ENCODE data around the gene ELSPBP1. TPM values are rescaled to one million over a fixed set of nuclear protein-coding genes. Genes with fewer than 3 reads are reported as not detected.
A peak's percentile ranks its signal among the peaks of the same experiment; 100 is the strongest.

Gene ELSPBP1
- total and polyA plus RNA-seq, 4 donors: 0.29 to 0.48 (median 0.40) TPM; not detected in 1

DNA sequence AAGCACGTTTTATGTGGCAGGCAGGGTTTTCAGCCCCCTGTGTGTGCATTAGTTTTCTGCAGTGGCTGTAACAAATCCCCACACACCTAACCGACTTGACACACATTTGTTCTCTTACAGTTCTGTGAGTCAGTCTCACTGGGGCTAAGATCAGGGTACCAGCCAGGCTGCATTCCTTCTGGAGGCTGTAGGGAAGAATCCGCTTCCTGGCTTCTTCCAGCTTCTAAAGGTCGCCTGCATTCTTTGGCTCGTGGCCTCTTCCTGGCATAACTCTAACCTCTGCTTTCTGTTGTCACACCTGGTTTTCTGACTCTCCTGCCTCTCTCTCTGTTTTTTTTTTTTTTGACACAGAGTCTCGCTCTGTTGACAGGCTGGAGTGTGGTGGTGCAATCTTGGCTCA, 6.4 kb downstream of the ELSPBP1 start:
- Histone ChIP-seq H3K4me3 (ENCODE audit: low read depth, low read length) (no peak overlapping the region), H3K36me3 (ENCODE audit: control insufficient read depth, insufficient read depth, low read length) (no peaks in the 10 kb centered on the region), H3K9me3 (ENCODE audit: control insufficient read depth, insufficient read depth, low read length) (peaks cover 2% of the 10 kb centered on the region), H3K4me1 (ENCODE audit: control insufficient read depth, insufficient read depth, low read length) (no peaks in the 10 kb centered on the region), H3K27ac (ENCODE audit: low read depth, low read length) (no peak overlapping the region), H3K27me3 (ENCODE audit: control insufficient read depth, insufficient read depth, low read length) (no peaks in the 10 kb centered on the region)
- no peak for DNase-seq (ENCODE audit: low read depth in 4 of 6, low spot score in 6 of 6)
- 89% methylated on average over 1 of the region's 6 CpGs for WGBS (ENCODE audit: insufficient coverage)

DNA sequence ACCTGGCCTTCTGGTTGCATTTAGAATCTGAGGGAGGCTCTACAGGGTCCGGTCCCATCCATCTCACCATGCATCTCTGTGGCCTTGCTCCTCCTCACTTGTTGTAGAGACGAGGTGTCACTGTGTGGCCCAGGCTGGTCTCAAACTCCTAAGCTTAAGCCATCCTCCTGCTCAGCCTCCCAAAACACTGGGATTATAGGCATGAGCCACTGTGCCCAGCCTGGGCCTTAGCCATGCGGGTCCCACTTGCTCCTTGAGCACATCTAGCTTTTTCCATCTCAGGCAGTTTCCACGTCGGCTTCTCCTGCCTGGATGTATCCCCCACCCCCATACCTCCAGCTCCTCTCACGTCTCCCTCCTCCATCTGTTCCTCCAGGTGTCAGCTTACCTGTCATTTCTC, 9.8 kb downstream of the ELSPBP1 start:
- no peak overlapping the region for H3K27ac ChIP-seq (ENCODE audit: low read depth, low read length)
- H3K27me3 ChIP-seq (ENCODE audit: control insufficient read depth, insufficient read depth, low read length): no peaks in the 10 kb centered on the region
- no peaks in the 10 kb centered on the region for H3K4me1 ChIP-seq (ENCODE audit: control insufficient read depth, insufficient read depth, low read length)
- H3K4me3 ChIP-seq (ENCODE audit: low read depth, low read length): no peak overlapping the region
- no peaks in the 10 kb centered on the region for H3K36me3 ChIP-seq (ENCODE audit: control insufficient read depth, insufficient read depth, low read length)
- peaks cover 2% of the 10 kb centered on the region for H3K9me3 ChIP-seq (ENCODE audit: control insufficient read depth, insufficient read depth, low read length)
- 77% methylated on average over 6 of the region's 6 CpGs for WGBS (ENCODE audit: insufficient coverage)
- no peak for DNase-seq (ENCODE audit: low read depth in 4 of 6, low spot score in 6 of 6)

DNA sequence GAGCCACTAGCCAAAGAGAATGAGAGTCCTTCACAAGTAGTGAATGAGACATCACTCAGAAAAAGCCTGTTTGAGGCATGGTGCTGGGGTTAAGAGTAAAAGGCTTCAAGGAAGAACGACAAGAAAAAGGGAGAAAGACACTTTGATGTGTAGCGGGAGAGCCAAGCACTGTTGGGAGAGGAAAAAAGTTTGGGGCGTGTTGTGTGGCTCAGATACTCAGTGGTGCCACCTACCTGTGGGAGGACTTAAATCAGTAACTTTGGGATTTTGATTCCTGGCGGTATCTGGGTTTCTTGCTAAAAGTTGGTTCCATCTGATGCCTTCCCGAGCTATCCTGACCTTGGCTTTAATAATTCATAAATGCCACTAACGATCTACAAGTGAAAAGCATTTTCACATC, 12.3 kb downstream of the ELSPBP1 start:
- no peak overlapping the region for H3K4me3 ChIP-seq (ENCODE audit: low read depth, low read length)
- no peaks in the 10 kb centered on the region for H3K9me3 ChIP-seq (ENCODE audit: control insufficient read depth, insufficient read depth, low read length)
- no peaks in the 10 kb centered on the region for H3K36me3 ChIP-seq (ENCODE audit: control insufficient read depth, insufficient read depth, low read length)
- 91% methylated on average over 3 of the region's 6 CpGs for WGBS (ENCODE audit: insufficient coverage)
- H3K4me1 ChIP-seq (ENCODE audit: control insufficient read depth, insufficient read depth, low read length): no peaks in the 10 kb centered on the region
- DNase-seq (ENCODE audit: low read depth in 4 of 6, low spot score in 6 of 6): no peak
- no peaks in the 10 kb centered on the region for H3K27me3 ChIP-seq (ENCODE audit: control insufficient read depth, insufficient read depth, low read length)
- no peak overlapping the region for H3K27ac ChIP-seq (ENCODE audit: low read depth, low read length)

DNA sequence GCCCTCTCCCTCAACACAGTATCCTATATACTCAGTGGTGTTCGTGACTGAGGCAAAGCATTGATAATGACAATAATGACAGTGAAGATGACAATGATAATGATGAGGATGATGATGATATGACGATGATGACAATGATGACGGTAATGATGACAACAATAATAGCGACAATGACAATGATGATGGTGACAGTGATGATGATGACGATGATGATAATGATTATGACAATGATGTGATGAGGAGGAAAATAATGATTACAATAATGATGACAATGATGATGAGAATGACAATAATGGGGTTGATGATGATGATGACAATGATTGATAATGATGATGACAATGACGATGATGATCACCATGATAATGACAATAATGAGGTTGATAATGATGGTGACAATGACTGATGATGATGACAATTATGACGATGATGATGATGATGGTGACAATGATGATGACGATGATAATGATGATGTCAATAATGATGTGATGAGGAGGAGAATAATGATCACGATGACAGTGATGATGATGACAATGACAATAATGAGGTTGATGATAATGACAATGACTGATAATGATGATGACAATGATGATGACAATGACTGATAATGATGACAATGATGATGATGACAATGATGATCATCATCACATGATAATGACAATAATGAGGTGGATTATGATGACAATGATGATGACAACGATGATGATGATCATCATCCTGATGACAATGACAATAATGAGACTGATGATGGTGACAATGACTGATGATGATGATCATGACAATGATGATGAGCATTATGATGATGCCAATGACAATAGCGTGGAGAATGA, 16.7 kb downstream of the ELSPBP1 start:
- no peaks in the 10 kb centered on the region for H3K9me3 ChIP-seq (ENCODE audit: control insufficient read depth, insufficient read depth, low read length)
- H3K27ac ChIP-seq (ENCODE audit: low read depth, low read length): no peak overlapping the region
- no peak for DNase-seq (ENCODE audit: low read depth in 4 of 6, low spot score in 6 of 6)
- no peak overlapping the region for H3K4me3 ChIP-seq (ENCODE audit: low read depth, low read length)
- WGBS (ENCODE audit: insufficient coverage): 96% methylated on average over 10 of the region's 11 CpGs
- H3K36me3 ChIP-seq (ENCODE audit: control insufficient read depth, insufficient read depth, low read length): no peaks in the 10 kb centered on the region
- no peaks in the 10 kb centered on the region for H3K4me1 ChIP-seq (ENCODE audit: control insufficient read depth, insufficient read depth, low read length)
- H3K27me3 ChIP-seq (ENCODE audit: control insufficient read depth, insufficient read depth, low read length): no peaks in the 10 kb centered on the region

DNA sequence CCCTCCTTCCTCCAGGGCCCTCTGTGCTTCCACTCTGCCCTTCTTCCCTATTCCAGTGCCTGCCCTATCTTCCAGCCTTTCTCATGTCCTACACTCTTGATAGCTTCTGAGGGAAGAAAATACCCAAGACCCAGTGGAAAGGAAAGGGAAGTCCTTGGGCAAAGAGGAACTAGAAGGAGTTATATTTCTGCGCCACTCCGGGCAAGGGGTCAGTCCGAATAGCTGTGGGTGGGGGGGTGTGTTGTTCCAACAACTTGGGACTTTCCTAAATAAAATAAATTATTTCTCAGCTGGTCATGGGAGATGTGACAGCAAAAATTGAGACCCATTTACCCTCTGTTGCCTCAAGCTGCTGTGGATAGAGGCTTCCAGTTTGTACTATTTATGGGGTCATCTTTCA, 26.3 kb downstream of the ELSPBP1 start:
- Histone ChIP-seq H3K27ac (ENCODE audit: low read depth, low read length) (no peak overlapping the region), H3K36me3 (ENCODE audit: control insufficient read depth, insufficient read depth, low read length) (no peaks in the 10 kb centered on the region), H3K9me3 (ENCODE audit: control insufficient read depth, insufficient read depth, low read length) (no peaks in the 10 kb centered on the region), H3K27me3 (ENCODE audit: control insufficient read depth, insufficient read depth, low read length) (no peaks in the 10 kb centered on the region), H3K4me3 (ENCODE audit: low read depth, low read length) (no peak overlapping the region), H3K4me1 (ENCODE audit: control insufficient read depth, insufficient read depth, low read length) (no peaks in the 10 kb centered on the region)
- no CpG with 5 or more reads among the region's 3 CpGs for WGBS (ENCODE audit: insufficient coverage)
- DNase-seq (ENCODE audit: low read depth in 4 of 6, low spot score in 6 of 6): no peak

DNA sequence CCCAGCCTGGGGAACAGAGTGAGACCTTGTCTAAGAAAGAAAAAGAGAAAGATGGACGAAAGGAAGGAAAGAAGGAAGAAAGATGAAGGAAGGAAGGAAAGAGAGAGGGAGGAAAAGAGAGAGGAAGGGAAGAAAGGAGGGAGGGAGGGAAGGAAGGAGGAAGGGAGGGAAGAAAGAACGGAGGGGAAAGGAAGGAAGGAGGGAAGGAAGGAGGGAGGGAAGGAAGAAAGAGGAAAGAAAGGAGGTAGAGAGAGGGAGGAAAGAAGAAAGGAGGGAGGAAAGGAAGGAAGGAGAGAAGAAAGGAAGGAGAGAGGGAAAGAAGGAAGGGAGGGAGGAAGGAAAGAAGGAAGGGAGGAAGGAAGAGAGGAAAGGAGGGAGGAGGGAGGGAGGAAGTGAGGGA, 28.6 kb downstream of the ELSPBP1 start:
- H3K27ac ChIP-seq (ENCODE audit: low read depth, low read length): no peak overlapping the region
- no peak for DNase-seq (ENCODE audit: low read depth in 4 of 6, low spot score in 6 of 6)
- H3K9me3 ChIP-seq (ENCODE audit: control insufficient read depth, insufficient read depth, low read length): no peaks in the 10 kb centered on the region
- 66% methylated on average over 2 of the region's 2 CpGs for WGBS (ENCODE audit: insufficient coverage)
- H3K36me3 ChIP-seq (ENCODE audit: control insufficient read depth, insufficient read depth, low read length): no peaks in the 10 kb centered on the region
- no peaks in the 10 kb centered on the region for H3K4me1 ChIP-seq (ENCODE audit: control insufficient read depth, insufficient read depth, low read length)
- H3K27me3 ChIP-seq (ENCODE audit: control insufficient read depth, insufficient read depth, low read length): no peaks in the 10 kb centered on the region
- H3K4me3 ChIP-seq (ENCODE audit: low read depth, low read length): no peak overlapping the region

DNA sequence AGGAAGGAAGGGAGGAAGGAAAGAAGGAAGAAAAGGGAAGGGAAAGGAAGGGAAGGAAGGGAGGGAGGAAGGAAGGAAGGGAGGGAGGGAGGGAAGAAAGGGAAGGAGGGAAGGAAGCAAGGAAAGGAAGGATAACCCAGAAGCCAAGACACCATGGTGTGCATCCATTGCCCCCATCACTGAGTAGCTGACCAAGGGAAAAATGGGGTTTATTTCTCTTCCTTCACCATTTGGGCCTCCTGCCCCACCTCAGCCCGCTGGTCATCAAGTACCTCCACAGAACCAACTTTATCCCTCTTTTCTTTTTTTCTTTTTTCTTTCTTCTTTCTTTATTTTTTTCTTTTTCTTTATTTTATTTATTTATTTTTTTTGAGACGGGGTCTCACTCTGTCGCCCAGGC, 29.1 kb downstream of the ELSPBP1 start:
- WGBS (ENCODE audit: insufficient coverage): no CpG with 5 or more reads among the region's 3 CpGs
- H3K4me3 ChIP-seq (ENCODE audit: low read depth, low read length): no peak overlapping the region
- no peak for DNase-seq (ENCODE audit: low read depth in 4 of 6, low spot score in 6 of 6)

DNA sequence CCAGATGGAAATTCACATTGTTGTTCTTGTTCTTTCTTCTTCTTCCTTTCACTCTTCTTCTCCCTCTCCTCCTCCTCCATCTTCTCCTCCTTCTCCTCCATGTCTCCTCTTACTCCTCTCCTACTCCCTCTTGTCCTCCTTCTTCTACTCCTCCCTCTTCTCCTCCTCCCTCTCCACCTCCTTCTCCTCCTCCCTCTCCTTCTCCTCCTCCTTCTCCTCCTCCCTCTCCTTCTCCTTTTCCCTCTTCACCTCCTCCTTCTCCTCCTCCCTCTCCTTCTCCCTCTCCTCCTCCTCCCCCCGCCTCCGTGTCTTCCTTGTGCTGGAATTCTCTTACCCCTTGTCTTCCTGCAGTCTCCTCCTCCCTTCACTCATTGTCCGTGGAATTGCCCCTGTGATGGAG, 31.0 kb downstream of the ELSPBP1 start:
- WGBS (ENCODE audit: insufficient coverage): 68% methylated on average over 2 of the region's 3 CpGs
- H3K9me3 ChIP-seq (ENCODE audit: control insufficient read depth, insufficient read depth, low read length): no peaks in the 10 kb centered on the region
- H3K4me3 ChIP-seq (ENCODE audit: low read depth, low read length): no peak overlapping the region
- H3K27ac ChIP-seq (ENCODE audit: low read depth, low read length): no peak overlapping the region
- H3K4me1 ChIP-seq (ENCODE audit: control insufficient read depth, insufficient read depth, low read length): no peaks in the 10 kb centered on the region
- no peaks in the 10 kb centered on the region for H3K36me3 ChIP-seq (ENCODE audit: control insufficient read depth, insufficient read depth, low read length)
- no peaks in the 10 kb centered on the region for H3K27me3 ChIP-seq (ENCODE audit: control insufficient read depth, insufficient read depth, low read length)
- no peak for DNase-seq (ENCODE audit: low read depth in 4 of 6, low spot score in 6 of 6)

More for the DNA sequence above, 29.1 kb downstream of the ELSPBP1 start:
- Histone ChIP-seq H3K36me3 (ENCODE audit: control insufficient read depth, insufficient read depth, low read length) (no peaks in the 10 kb centered on the region), H3K27me3 (ENCODE audit: control insufficient read depth, insufficient read depth, low read length) (no peaks in the 10 kb centered on the region), H3K9me3 (ENCODE audit: control insufficient read depth, insufficient read depth, low read length) (no peaks in the 10 kb centered on the region), H3K27ac (ENCODE audit: low read depth, low read length) (no peak overlapping the region), H3K4me1 (ENCODE audit: control insufficient read depth, insufficient read depth, low read length) (no peaks in the 10 kb centered on the region)

DNA sequence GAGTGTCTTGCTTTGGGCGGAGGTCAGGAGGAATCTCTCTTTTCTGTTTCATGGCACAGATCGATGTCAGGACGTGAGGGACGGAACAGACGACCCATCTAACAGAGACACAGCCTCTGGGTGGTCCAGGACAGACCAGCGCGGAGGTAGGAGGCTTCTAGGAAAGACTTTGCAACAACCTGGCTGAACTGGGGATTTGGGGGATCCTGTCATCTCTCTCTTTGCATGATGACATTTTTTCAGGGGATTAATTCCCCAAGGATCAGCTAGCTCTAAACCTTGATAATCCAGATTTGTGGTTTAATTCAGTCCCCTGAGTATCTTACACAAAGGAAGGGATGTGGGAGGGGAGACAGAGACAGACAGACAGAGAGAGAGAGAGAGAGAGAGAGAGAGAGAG, 35.0 kb downstream of the ELSPBP1 start:
- Histone ChIP-seq H3K4me3 (ENCODE audit: low read depth, low read length) (no peak overlapping the region), H3K9me3 (ENCODE audit: control insufficient read depth, insufficient read depth, low read length) (no peaks in the 10 kb centered on the region), H3K36me3 (ENCODE audit: control insufficient read depth, insufficient read depth, low read length) (no peaks in the 10 kb centered on the region), H3K4me1 (ENCODE audit: control insufficient read depth, insufficient read depth, low read length) (no peaks in the 10 kb centered on the region), H3K27ac (ENCODE audit: low read depth, low read length) (no peak overlapping the region), H3K27me3 (ENCODE audit: control insufficient read depth, insufficient read depth, low read length) (peaks cover 2% of the 10 kb centered on the region)
- peak in 1 of 6 donors; percentile 2 for DNase-seq (ENCODE audit: low read depth in 4 of 6, low spot score in 6 of 6)
- 71% methylated on average over 7 of the region's 7 CpGs for WGBS (ENCODE audit: insufficient coverage)

DNA sequence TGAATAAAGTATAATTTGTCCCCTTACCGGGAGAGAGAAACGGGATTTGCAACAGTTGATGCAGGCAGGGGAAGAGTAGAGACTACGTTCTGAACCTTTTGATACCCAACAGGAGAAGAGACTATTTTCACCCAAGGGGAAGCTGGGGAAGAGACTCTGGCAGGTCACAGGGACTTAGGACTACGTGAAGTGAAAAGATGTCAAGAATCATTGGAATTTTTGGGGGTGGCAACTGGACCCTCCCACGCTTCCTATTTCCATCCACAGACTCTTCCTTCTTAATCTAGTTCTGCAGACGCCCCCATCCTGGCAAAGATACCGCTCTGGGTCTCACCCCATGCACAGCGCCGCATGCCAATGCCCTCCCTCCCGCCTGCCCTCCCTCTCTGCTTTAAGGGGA, 35.6 kb downstream of the ELSPBP1 start:
- H3K27ac ChIP-seq (ENCODE audit: low read depth, low read length): no peak overlapping the region
- no peak for DNase-seq (ENCODE audit: low read depth in 4 of 6, low spot score in 6 of 6)
- H3K27me3 ChIP-seq (ENCODE audit: control insufficient read depth, insufficient read depth, low read length): peaks cover 2% of the 10 kb centered on the region
- no peak overlapping the region for H3K4me3 ChIP-seq (ENCODE audit: low read depth, low read length)
- no peaks in the 10 kb centered on the region for H3K9me3 ChIP-seq (ENCODE audit: control insufficient read depth, insufficient read depth, low read length)
- H3K36me3 ChIP-seq (ENCODE audit: control insufficient read depth, insufficient read depth, low read length): no peaks in the 10 kb centered on the region
- 69% methylated on average over 5 of the region's 10 CpGs for WGBS (ENCODE audit: insufficient coverage)
- H3K4me1 ChIP-seq (ENCODE audit: control insufficient read depth, insufficient read depth, low read length): no peaks in the 10 kb centered on the region
